Trophoblast cell (in vitro differentiated cells and primary cell): Measurements from ENCODE around the gene MORN1.

Experiments used
- DNase-seq, 2 donors: peaks; one replicate each; pipeline ENCODE4 v3.0.0-alpha.2; 2016
- H2AFZ ChIP-seq: 2 replicates; pipeline ENCODE4 v1.6.1; 2013; ENCODE audit warnings: low read length, moderate library complexity, mild to moderate bottlenecking; ENCODE audit not compliant: insufficient read depth, poor library complexity
- H2AK5ac ChIP-seq: 2 replicates; pipeline ENCODE4 v1.6.1; 2013; ENCODE audit warnings: mild to moderate bottlenecking, low read length
- H2BK120ac ChIP-seq: 2 replicates; pipeline ENCODE4 v1.6.1; 2013; ENCODE audit warnings: low read length, mild to moderate bottlenecking, moderate library complexity; ENCODE audit not compliant: insufficient read depth, poor library complexity
- H2BK12ac ChIP-seq: 2 replicates; pipeline ENCODE4 v1.6.1; 2013; ENCODE audit warnings: mild to moderate bottlenecking, low read length, moderate library complexity
- H2BK5ac ChIP-seq: 2 replicates; pipeline ENCODE4 v1.6.1; 2013; ENCODE audit warnings: low read length, low read depth, moderate library complexity, mild to moderate bottlenecking; ENCODE audit not compliant: poor library complexity
- H3K14ac ChIP-seq: 2 replicates; pipeline ENCODE4 v1.6.1; 2013; ENCODE audit warnings: mild to moderate bottlenecking, low read length
- H3K18ac ChIP-seq: 2 replicates; pipeline ENCODE4 v1.6.1; 2013; ENCODE audit warnings: mild to moderate bottlenecking, low read length
- H3K23ac ChIP-seq: 2 replicates; pipeline ENCODE4 v1.6.1; 2013; ENCODE audit warnings: low read length
- H3K27ac ChIP-seq: 2 replicates; pipeline ENCODE4 v1.5.1; 2013; ENCODE audit warnings: low read depth, mild to moderate bottlenecking, inconsistent platforms, low read length, moderate library complexity
- H3K27me3 ChIP-seq: 2 replicates; pipeline ENCODE4 v1.6.1; 2013; ENCODE audit warnings: inconsistent platforms, mild to moderate bottlenecking, low read length, moderate library complexity; ENCODE audit not compliant: insufficient read depth
- H3K36me3 ChIP-seq, 2 experiments: 1 replicate in 1 of 2; 2 replicates in 1 of 2; pipeline ENCODE4 v1.6.1; 2013; ENCODE audit warnings: low read length in 2 of 2, mild to moderate bottlenecking in 2 of 2, moderate library complexity in 1 of 2; ENCODE audit not compliant: insufficient read depth in 2 of 2, control insufficient read depth in 1 of 2
- H3K4ac ChIP-seq: 2 replicates; pipeline ENCODE4 v1.6.1; 2013; ENCODE audit warnings: low read depth, mild to moderate bottlenecking, low read length, moderate library complexity
- H3K4me1 ChIP-seq, 2 experiments: 1 replicate in 1 of 2; 2 replicates in 1 of 2; pipeline ENCODE4 v1.6.1; 2013; ENCODE audit warnings: low read length in 2 of 2, mild to moderate bottlenecking in 2 of 2, moderate library complexity in 1 of 2; ENCODE audit not compliant: insufficient read depth in 2 of 2, control insufficient read depth in 1 of 2
- H3K4me2 ChIP-seq: 2 replicates; pipeline ENCODE4 v1.6.1; 2013; ENCODE audit warnings: inconsistent platforms, mild to moderate bottlenecking, low read length, moderate library complexity
- H3K4me3 ChIP-seq: 2 replicates; pipeline ENCODE4 v1.5.1; 2013; ENCODE audit warnings: mild to moderate bottlenecking, low read depth, low read length, inconsistent platforms
- H3K79me1 ChIP-seq: one replicate; pipeline ENCODE4 v1.6.1; 2013; ENCODE audit warnings: low read length
- H3K79me2 ChIP-seq: 2 replicates; pipeline ENCODE4 v1.6.1; 2013; ENCODE audit warnings: low read length, mild to moderate bottlenecking; ENCODE audit not compliant: control insufficient read depth, insufficient read depth, poor library complexity
- H3K9ac ChIP-seq: 2 replicates; pipeline ENCODE4 v1.6.1; 2013; ENCODE audit warnings: mild to moderate bottlenecking, low read length
- H3K9me3 ChIP-seq: 2 replicates; pipeline ENCODE4 v1.6.1; 2013; ENCODE audit warnings: low read depth, mild to moderate bottlenecking, control low read depth, inconsistent platforms, low read length; ENCODE audit not compliant: insufficient read depth
- H4K12ac ChIP-seq: 2 replicates; pipeline ENCODE4 v1.6.1; 2013; ENCODE audit warnings: low read depth, mild to moderate bottlenecking, low read length, moderate library complexity
- H4K8ac ChIP-seq: 2 replicates; pipeline ENCODE4 v1.6.1; 2013; ENCODE audit warnings: low read depth, mild to moderate bottlenecking, low read length, moderate library complexity
- H4K91ac ChIP-seq: one replicate; pipeline ENCODE4 v1.6.1; 2013; ENCODE audit warnings: low read depth, mild to moderate bottlenecking, low read length, moderate library complexity
- WGBS: extraction: QIAGEN DNeasy Blood & Tissue Kit; methylation state at CpG from one replicate; pipeline ENCODE4 v1.1.7; 2013; ENCODE audit warnings: missing lambda C conversion rate; ENCODE audit not compliant: insufficient read length, insufficient coverage; ENCODE audit errors: extremely low coverage; 5-methylcytosine and 5-hydroxymethylcytosine counted together

Gene MORN1

GRCh38 chr1:2271841-2272655 is 119.3 kb downstream of the MORN1 start:
- WGBS, result no CpG with 5 or more reads among the region's 23 CpGs
- Histone ChIP-seq H2BK120ac (no peak overlapping the region), H3K14ac (no peak overlapping the region), H3K9me3 (no peaks in the 10 kb centered on the region), H3K4me1 (peaks cover 27 to 39% of the 10 kb centered on the region in 2 experiments), H3K18ac (peak overlapping the region; percentile 43), H4K91ac (no peak overlapping the region), H3K27ac (no peak overlapping the region), H2AFZ (no peak overlapping the region), H2BK5ac (no peak overlapping the region), H3K4me2 (no peak overlapping the region), H3K27me3 (no peaks in the 10 kb centered on the region), H2BK12ac (no peak overlapping the region), H3K79me1 (no peaks in the 10 kb centered on the region), H4K8ac (no peak overlapping the region), H3K36me3 (peaks cover 0 to 4% of the 10 kb centered on the region in 2 experiments), H3K79me2 (peaks cover 36% of the 10 kb centered on the region), H3K4ac (peak overlapping the region; percentile 58), H4K12ac (no peak overlapping the region), H3K4me3 (no peak overlapping the region), H3K23ac (no peak overlapping the region), H3K9ac (no peak overlapping the region), H2AK5ac (no peak overlapping the region)
- DNase-seq, result no peak
